DND-41 (cell line): ENCODE results near the gene TFF3.

Experiments
- ATAC-seq: fragments of 200-7000 bp; cut with Tn5 transposase; 3 replicates; pipeline ENCODE4 v1.9.1; 2021; ENCODE audit warnings: low read depth; ENCODE audit not compliant: insufficient read depth
- DNase-seq: peaks from one replicate; pipeline ENCODE4 v3.0.0-alpha.2; 2020
- H2AFZ ChIP-seq: 2 replicates; pipeline ENCODE4 v1.6.0; 2012; ENCODE audit warnings: low read depth, low read length
- H3K27ac ChIP-seq: 2 replicates; pipeline ENCODE4 v1.5.1; 2012; ENCODE audit warnings: low read length, inconsistent platforms
- H3K27me3 ChIP-seq: fragments of 200-600 bp; sonication (generic); 2 replicates; pipeline ENCODE4 v1.6.0; 2012; ENCODE audit warnings: low read length, mild to moderate bottlenecking, inconsistent platforms; ENCODE audit not compliant: insufficient read depth, poor library complexity
- H3K36me3 ChIP-seq: 2 replicates; pipeline ENCODE4 v1.5.1; 2012; ENCODE audit warnings: low read length, inconsistent platforms; ENCODE audit not compliant: insufficient read depth
- H3K4me1 ChIP-seq: 2 replicates; pipeline ENCODE4 v1.5.1; 2012; ENCODE audit warnings: mild to moderate bottlenecking, low read length; ENCODE audit not compliant: insufficient read depth
- H3K4me2 ChIP-seq: 2 replicates; pipeline ENCODE4 v1.6.0; 2012; ENCODE audit warnings: mild to moderate bottlenecking, moderate library complexity, low read length, inconsistent platforms; ENCODE audit not compliant: insufficient read depth
- H3K4me3 ChIP-seq, 2 experiments: fragments of 200-600 bp in 1 of 2; shearing (Covaris generic) in 1 of 2; 2 replicates each; pipeline ENCODE4 v1.5.1; 2012 to 2016; ENCODE audit warnings: inconsistent platforms in 2 of 2, low read length in 2 of 2, mild to moderate bottlenecking in 2 of 2, low read depth in 1 of 2, moderate library complexity in 1 of 2
- H3K79me2 ChIP-seq: 2 replicates; pipeline ENCODE4 v1.6.0; 2012; ENCODE audit warnings: low read length, inconsistent platforms; ENCODE audit not compliant: insufficient read depth
- H3K9ac ChIP-seq: 2 replicates; pipeline ENCODE4 v1.6.0; 2012; ENCODE audit warnings: low read depth, mild to moderate bottlenecking, inconsistent platforms, low read length, moderate library complexity
- H3K9me3 ChIP-seq: 2 replicates; pipeline ENCODE4 v1.5.1; 2012; ENCODE audit warnings: low read length, moderate library complexity, mild to moderate bottlenecking, inconsistent platforms; ENCODE audit not compliant: insufficient read depth, severe bottlenecking
- H4K20me1 ChIP-seq: 2 replicates; pipeline ENCODE4 v1.6.0; 2012; ENCODE audit warnings: low read length; ENCODE audit not compliant: insufficient read depth
- CTCF ChIP-seq: IDR thresholded peaks from 2 replicates; pipeline ENCODE4 v1.5.1; 2012; ENCODE audit warnings: borderline replicate concordance, low read length, moderate library complexity, mild to moderate bottlenecking; ENCODE audit not compliant: poor library complexity, severe bottlenecking; ENCODE audit errors: extremely low read depth
- EZH2 ChIP-seq: IDR thresholded peaks from 3 replicates; pipeline ENCODE4 v1.6.1; 2012; ENCODE audit warnings: borderline replicate concordance, low read depth, mild to moderate bottlenecking, moderate library complexity, low read length, inconsistent platforms; ENCODE audit not compliant: severe bottlenecking

Gene TFF3

GRCh38 chr21:42288962-42289361 is 26.2 kb downstream of the TFF3 start:
- no peak for TF ChIP-seq CTCF
- Histone ChIP-seq H3K36me3 (peaks cover 72% of the 10 kb centered on the region), H2AFZ (no peak overlapping the region), H3K4me3 (no peak overlapping the region), H3K9ac (no peak overlapping the region), H3K27me3 (no peaks in the 10 kb centered on the region), H3K27ac (no peak overlapping the region), H3K4me1 (no peaks in the 10 kb centered on the region), H3K79me2 (no peaks in the 10 kb centered on the region), H4K20me1 (no peaks in the 10 kb centered on the region; the same call in 1 of the 2 replicates), H3K4me2 (no peak overlapping the region), H3K9me3 (no peaks in the 10 kb centered on the region)
- DNase-seq = no peak
- no peak for ATAC-seq

- Histone ChIP-seq H3K27ac (no peak overlapping the region), H3K27me3 (no peaks in the 10 kb centered on the region), H3K4me1 (no peaks in the 10 kb centered on the region), H2AFZ (no peak overlapping the region), H4K20me1 (no peaks in the 10 kb centered on the region; the same call in 1 of the 2 replicates), H3K36me3 (peaks cover 62% of the 10 kb centered on the region), H3K4me3 (no peak overlapping the region), H3K79me2 (no peaks in the 10 kb centered on the region), H3K4me2 (no peak overlapping the region), H3K9ac (no peak overlapping the region), H3K9me3 (no peaks in the 10 kb centered on the region)
- ATAC-seq (no peak), DNase-seq (no peak)
- TF ChIP-seq CTCF (no peak), EZH2 (no peak)
Observed at GRCh38 chr21:42287193-42288083, 27.8 kb downstream of the TFF3 start.

- peaks cover 63% of the 10 kb centered on the region for H3K36me3 ChIP-seq
- H3K9me3 ChIP-seq = no peaks in the 10 kb centered on the region
- DNase-seq (peak; percentile 36), ATAC-seq (peak; percentile 73)
- no peaks in the 10 kb centered on the region; the same call in 1 of the 2 replicates for H4K20me1 ChIP-seq
- H3K4me3 ChIP-seq = no peak overlapping the region
- no peak overlapping the region for H2AFZ ChIP-seq
- H3K4me2 ChIP-seq = no peak overlapping the region
- no peak overlapping the region for H3K27ac ChIP-seq
- TF ChIP-seq EZH2 (no peak), CTCF (no peak)
- no peaks in the 10 kb centered on the region for H3K4me1 ChIP-seq
- H3K27me3 ChIP-seq = no peaks in the 10 kb centered on the region
- H3K79me2 ChIP-seq = no peaks in the 10 kb centered on the region
- H3K9ac ChIP-seq = no peak overlapping the region
Observed at GRCh38 chr21:42286416-42286815, 28.8 kb downstream of the TFF3 start.
